GM19328 (cell line): Measurements from ENCODE around the gene MTHFD1L.
"Not testable (repeated sequence)": the region's sequence is repeated elsewhere in the genome, so short reads cannot be mapped to it uniquely, and the experiment has no call there.

Source experiments
- ATAC-seq: cut with Tn5 transposase; IDR thresholded peaks from one replicate; pipeline ENCODE4 v1.9.1; 2021; ENCODE audit warnings: mild to moderate bottlenecking, moderate library complexity; ENCODE audit not compliant: unreplicated experiment

Gene MTHFD1L

GRCh38 chr6:151112884-151113283 is 247.4 kb downstream of the MTHFD1L start:
- not testable (repeated sequence) for ATAC-seq

DNA sequence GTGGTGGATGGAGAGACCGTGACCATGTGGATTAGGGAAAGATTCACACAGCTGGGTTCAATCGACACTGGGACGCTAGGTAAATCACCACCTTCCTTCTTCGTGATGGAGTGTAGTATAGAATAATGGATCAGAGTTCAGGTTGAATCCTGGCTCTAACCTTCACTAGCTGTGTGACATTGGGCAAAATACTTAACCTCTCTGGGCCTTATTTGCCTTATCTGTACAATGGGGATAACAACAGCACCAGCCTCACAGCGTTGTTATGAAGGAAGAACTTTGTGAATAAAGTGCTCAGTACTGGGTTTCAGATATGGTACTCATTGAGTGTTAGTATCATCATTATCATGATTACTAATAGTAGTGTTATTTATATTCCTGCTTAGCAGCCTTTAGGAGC is 248.1 kb downstream of the MTHFD1L start:
- ATAC-seq = no peak

GRCh38 chr6:151118461-151119123 is 253.1 kb downstream of the MTHFD1L start:
- no peak for ATAC-seq

DNA sequence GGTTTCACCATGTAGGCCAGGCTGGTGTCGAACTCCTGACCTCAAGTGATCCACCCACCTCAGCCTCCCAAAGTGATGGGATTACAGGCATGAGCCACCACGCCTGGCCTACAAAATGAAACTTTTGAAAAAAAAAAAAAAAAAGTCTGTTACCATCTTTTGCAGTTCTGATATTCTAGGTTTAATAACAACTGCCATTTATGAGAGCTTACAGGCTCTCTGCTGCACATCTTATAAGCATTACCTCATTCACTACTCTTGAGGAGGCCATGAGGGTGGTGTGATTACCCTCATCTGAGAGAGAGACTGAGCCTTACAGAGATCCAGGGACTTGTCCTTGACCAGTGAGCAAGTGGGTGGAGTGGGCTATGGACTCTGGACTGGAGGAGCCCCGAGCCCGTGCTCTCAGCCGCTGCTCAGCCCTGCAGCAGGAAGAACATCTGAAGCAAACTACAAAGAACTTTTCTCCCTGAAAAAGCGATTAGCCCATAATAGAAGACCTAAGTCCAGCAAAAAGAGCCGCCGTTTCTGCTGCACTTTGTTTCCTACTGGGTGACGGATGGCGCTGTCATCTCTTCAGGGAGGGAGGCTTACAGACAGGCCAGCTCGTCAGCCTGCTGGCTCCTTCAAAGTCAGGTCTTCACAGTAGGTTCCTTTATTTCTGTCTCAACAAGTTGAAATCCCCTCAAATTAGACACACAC is 254.5 kb downstream of the MTHFD1L start:
- ATAC-seq = no peak

- no peak for ATAC-seq
Measured at GRCh38 chr6:151121900-151122299, 256.4 kb downstream of the MTHFD1L start.

- not testable (repeated sequence) for ATAC-seq
Measured at GRCh38 chr6:151123641-151124040, 258.1 kb downstream of the MTHFD1L start.

- not testable (repeated sequence) for ATAC-seq
Measured at GRCh38 chr6:151125242-151125641, 259.7 kb downstream of the MTHFD1L start.

DNA sequence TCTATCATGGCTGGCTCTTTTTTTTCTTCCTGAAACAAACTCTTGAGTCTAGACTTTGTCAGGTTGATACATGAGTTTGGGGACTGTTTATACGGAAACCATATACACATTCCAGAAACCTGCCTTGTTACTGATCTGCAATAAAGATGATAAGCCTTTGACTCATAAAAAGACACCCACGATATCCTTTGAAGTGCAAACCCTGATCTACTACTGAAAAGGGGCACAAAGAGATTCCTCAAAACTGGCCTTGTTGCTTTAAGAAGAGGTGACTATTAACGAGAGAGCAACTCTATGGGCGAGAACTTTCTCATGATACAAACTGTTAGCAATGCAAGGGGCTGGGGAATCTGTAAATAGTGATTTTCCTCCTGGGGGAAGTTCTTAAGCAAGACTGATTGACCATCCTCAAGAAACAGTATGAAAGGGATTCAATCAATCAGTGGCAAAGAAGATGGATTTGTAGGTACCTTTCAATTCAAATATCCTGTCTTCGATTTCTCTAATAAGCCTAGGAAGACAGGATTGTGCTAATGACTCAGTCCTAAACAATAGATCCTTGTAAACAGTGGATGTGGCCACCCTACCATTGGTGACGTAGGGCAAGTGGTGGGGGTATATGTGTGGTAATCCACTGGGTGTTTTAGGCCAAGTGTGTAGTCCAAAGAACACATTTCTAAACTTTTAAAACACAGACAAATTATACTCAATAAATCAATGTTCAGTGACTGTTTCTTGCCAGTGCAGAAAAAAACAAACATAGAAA is 260.3 kb downstream of the MTHFD1L start:
- ATAC-seq = not testable (repeated sequence)

- not testable (repeated sequence) for ATAC-seq
Measured at GRCh38 chr6:151126417-151126724, 260.9 kb downstream of the MTHFD1L start.

DNA sequence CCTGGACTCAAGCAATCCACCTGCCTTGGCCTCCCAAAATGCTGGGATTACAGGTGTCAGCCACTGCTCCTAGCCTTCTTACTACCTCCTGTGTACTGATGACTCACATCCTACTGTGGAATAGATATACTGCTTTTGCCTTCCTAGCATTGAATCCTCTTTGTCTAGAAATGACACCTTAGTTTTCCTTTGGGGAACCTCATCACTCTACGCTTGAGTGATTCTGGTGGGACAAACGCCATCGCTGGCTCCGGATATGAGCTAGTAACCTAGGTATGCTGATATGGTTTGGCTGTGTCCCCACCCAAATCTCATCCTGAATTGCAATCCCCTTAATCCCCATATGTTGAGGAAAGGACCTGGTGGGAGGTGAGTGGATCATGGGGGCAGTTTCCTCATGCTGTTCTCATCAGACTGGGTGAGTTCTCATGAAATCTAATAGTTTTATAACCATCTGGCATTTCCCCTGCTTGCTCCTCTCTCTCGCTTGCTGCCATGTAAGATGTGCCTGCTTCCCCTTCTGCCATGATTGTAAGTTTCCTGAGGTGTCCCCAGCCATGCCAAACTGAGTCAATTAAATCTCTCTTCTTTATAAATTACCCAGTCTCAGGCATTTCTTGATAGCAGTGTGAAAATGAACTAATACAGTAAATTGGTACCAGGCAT is 261.8 kb downstream of the MTHFD1L start:
- ATAC-seq = not testable (repeated sequence)

DNA sequence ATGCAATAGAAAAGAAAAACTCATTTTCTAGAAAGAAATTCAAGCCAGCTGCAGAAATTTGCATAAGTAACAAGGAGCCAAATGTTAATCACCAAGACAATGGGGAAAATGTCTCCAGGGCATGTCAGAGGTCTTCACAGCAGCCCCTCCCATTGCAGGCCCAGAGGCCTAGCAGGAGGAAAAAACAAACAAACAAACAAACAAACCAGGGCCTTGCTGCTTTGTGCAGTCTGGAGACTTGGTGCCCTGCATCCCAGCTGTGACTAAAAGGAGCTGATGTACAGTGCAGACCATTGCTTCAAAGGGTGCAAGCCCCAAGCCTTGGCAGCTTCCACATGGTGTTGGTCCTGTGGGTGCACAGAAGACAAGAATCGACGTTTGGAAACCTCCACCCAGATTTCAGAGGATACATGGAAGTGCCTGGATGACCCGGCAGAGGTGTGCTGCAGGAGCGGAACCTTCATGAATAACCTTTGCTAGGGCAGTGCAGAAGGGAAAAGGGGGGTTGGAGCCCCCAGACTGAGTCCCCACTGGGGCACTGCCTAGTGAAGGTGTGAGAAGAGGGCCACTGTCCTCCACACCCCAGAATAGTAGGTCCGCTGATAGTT is 263.4 kb downstream of the MTHFD1L start:
- ATAC-seq = no peak

GRCh38 chr6:151130329-151130728 is 264.8 kb downstream of the MTHFD1L start:
- no peak for ATAC-seq

GRCh38 chr6:151131324-151132007 is 266.0 kb downstream of the MTHFD1L start:
- ATAC-seq = no peak

- no peak for ATAC-seq
Measured at GRCh38 chr6:151136141-151136755, 270.7 kb downstream of the MTHFD1L start.

- ATAC-seq = no peak
Measured at GRCh38 chr6:151137542-151137941, 272.0 kb downstream of the MTHFD1L start.

DNA sequence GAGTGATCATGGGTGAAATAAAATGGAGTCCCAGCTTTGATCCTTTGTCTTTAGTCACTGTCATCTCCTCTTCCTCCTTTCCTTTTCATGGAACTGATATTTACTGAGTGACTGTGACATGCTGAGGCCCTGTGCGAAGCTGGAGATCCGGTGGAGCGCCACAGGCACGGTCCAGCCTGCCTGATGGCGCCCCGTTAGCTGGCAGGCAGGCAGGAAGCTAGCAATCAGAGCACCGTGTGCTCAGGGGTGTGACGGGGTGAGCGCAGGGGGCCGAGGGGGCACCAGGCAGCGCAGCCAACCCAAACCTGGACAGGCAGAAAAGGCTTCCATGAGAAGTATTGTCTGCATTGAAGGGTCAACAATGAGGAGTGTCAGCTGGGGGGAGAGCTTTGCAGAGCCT is 274.0 kb downstream of the MTHFD1L start:
- no peak for ATAC-seq

DNA sequence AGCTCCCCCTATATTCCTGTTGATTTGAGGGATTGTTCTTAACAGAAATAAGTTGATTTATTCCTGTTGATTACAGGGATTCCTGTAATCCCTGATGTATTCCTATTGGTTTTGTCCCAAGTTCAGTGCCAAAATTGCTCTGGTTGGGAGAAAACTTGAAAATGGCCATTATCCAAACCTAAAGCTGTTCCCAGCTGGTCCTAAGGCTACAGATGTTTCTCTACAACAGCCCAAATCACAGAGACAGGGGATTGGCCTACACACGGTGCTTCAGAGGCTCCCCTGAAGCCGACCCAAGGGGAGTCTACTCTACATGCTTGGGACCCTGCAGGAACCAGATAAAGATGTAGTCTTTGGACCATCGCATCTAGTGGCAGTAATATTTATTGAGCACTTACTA is 275.3 kb downstream of the MTHFD1L start:
- ATAC-seq = no peak

- ATAC-seq = no peak
Measured at GRCh38 chr6:151141685-151142084, 276.2 kb downstream of the MTHFD1L start.

GRCh38 chr6:151142676-151143075 is 277.2 kb downstream of the MTHFD1L start:
- no peak for ATAC-seq

- no peak for ATAC-seq
Measured at GRCh38 chr6:151143337-151143736, 277.8 kb downstream of the MTHFD1L start.
